HL-60/S4 (cell line): Measurements from ENCODE around the gene APEH.

ENCODE experiments used
- in situ Hi-C: fragments of 300-500 bp; cut with MboI; formaldehyde crosslinking; loops from 2 replicates; pipeline ENCODE4 v1.14.3; 2022; ENCODE audit warnings: low sequenced_read_pairs

APEH gene

GRCh38 chr3:49723296-49723627, 49.1 kb downstream of the APEH start:
- in situ Hi-C loops: no loop called here

- in situ Hi-C loops: no loop called here
Measured at GRCh38 chr3:49723628-49724551, 49.7 kb downstream of the APEH start, which contains the start of gene GMPPB. Gene GMPPB, minus strand, starts transcription at chr3:49723951. Its CDS starts 225 bp downstream, at chr3:49723726.

DNA sequence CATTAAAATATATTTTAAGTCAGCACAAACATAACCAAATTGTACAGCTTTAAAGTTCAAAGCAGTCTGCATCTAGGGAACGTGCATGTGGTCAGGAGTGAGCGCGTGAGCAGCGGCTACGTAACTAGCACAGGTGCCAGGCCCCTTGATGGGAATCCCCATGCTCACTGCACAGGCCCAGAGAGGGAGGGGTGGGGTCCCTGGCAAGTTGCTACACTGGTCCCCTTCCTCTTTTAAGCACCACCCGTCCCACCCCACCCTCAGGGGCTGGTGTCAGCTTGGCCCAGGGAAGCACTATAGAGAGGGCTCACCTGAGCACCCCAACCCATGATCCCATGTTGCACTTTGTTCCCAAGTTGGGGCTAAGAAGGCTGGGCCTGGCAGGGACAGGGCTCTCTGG, 50.4 kb downstream of the APEH start:
- in situ Hi-C loops: no loop called here

DNA sequence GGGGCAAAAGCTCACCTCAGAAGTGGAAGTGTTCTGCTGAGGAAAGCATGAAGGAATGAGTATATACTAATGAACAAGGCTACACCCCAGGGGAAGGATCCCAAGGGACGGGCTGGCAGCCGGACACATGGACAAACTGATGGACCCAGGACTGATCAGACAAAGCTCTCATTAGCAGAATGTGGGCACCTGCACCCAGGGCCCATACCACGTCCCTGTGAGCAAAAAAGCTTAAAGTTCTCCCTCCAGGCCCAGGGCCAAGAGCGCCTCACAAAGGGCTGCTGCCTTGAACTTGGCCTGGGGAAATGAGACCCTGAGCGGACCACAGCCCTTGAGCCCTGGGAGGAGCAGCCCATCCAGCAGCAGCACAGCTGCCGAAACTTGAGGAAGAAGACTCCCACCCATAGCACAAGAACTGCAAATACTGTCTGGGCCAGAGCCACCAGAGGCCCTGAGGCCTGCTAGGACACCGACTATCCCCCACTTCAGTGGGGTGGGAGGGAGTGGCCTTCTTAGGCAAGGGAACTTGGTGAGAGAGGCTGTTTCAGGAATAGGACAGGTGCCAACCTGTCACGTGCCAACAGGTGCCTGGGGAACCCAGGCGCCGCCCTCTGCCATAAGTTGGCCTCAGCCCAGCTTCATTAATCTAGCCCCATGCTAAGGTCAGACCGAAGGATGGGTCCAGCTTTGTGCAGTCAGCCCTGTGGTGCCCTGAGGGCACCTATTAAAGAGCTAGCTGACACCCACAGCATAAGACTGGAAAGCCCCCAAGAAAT, 51.9 kb downstream of the APEH start:
- in situ Hi-C loops: no loop called here

DNA sequence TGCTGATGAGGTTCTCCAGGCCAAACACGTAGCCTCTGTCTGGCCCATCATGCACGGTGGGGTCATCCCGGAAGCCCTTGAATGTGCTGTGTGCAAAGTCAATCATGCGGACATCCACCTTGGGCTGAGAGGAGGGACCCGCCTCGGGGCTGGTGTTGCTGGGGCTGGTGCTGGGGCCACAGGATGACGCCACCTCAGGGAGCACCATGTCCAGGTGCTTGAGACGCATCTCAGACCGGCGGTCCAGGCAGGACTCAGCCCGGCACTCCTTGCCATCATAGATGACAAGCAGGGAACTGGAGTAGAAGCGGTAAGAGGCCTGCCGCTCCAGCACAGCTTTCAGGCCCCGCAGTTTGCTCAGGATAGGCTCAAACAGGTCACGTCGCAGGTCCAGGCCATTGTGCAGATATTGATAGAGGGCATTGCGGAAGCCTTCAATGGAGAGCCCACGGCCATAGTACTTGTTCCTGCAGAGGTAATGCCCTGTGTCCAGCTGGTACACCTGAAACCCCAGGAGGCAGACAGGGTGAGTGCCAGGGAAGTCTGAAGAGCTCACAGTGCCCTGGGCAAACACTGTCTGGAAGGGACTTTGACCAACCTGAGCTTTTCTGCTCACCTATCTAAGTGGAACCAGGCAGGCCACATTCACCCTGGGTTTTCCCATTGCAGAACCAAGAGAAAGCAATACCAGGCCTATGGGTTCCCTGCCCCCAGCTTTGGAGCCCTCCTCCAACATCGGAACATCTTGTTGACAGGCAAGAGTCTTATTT, 53.2 kb downstream of the APEH start:
- in situ Hi-C loops: no loop called here

GRCh38 chr3:49727924-49728361, 53.8 kb downstream of the APEH start:
- in situ Hi-C loops: no loop called here

DNA sequence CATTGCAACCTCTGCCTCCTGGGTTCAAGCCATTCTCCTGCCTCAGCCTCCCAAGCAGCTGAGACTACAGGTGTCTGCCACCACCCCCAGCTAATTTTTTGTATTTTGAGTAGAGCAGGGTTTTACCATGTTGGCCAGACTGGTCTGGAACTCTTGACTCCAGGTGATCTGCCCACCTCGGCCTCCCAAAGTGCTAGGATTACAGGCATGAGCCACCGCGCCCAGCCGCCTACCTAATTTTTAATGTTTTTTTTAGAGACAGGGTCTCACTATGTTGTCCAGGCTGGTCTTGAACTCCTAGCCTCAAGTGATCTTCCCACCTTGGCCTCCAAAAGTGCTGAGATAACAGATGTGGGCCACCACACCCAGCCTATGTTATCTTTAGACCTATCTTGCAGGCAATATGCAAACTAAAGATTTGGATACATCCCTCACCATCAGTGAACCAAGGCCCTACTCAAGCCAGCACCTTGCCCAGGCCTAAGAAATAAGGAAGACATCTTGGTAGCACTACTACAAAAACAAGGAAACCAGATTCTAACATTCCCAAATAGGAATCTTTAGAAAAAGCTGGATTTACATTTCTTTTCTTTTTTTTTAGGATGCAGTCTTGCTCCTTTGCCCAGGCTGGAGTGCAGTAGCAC, 55.9 kb downstream of the APEH start:
- in situ Hi-C loops: no loop called here

DNA sequence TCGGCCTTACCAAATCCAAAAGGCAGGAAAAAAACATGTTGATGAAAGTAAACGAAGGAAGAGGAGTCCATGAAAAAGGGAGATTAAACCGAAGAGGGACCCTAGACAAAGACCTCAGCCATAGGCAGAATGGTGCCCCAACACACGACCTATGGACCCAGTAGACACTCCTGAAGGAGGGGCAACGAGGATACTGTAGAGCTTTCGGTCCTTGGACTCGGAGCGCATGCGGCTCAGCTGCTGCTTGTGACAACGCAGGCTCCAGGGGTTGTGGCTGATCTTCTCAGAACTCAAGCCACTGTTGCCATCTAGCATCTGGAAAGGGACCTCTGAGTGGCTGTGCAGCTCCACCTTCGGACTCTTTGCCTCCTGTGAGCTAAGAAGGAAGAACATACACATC, 58.4 kb downstream of the APEH start:
- in situ Hi-C loops: no loop called here

DNA sequence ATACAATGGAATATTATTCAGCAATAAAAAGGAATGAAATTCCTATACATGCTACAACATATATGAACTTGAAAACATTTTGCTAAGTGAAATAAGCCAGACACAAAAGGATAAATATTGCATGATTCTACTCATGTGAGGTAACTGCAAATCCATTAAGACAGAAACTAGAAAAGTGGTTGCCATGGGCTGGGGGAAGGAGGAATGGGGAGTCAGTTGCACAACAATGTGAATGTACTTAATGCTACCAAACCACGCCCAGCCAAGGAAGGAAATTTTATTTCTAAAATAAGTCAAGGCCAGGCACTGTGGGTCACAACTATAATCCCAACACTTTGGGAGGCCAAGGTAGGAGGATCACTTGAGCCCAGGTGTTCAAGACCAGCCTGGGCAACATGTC, 59.4 kb downstream of the APEH start:
- in situ Hi-C loops: no loop called here
